Mesodermal cell (in vitro differentiated cells): ENCODE measurements around the gene CSNK1E. TPM values are rescaled to one million over a fixed set of nuclear protein-coding genes. Genes with fewer than 3 reads are reported as not detected.
"Not testable (repeated sequence)": the region's sequence is repeated elsewhere in the genome, so short reads cannot be mapped to it uniquely, and the experiment has no call there.

ENCODE experiments used
- H3K27ac ChIP-seq: 2 replicates; pipeline ENCODE4 v1.7.0; 2013; ENCODE audit warnings: mild to moderate bottlenecking, low read depth, low read length, moderate library complexity; ENCODE audit not compliant: severe bottlenecking
- H3K36me3 ChIP-seq: 2 replicates; pipeline ENCODE4 v1.7.1; 2013; ENCODE audit warnings: mild to moderate bottlenecking, low read length, moderate library complexity; ENCODE audit not compliant: control insufficient read depth, insufficient read depth
- H3K4me1 ChIP-seq: one replicate; pipeline ENCODE4 v1.7.1; 2013; ENCODE audit warnings: mild to moderate bottlenecking, low read length; ENCODE audit not compliant: insufficient read depth, control insufficient read depth, poor library complexity, severe bottlenecking
- H3K4me3 ChIP-seq: 2 replicates; pipeline ENCODE4 v1.7.0; 2013; ENCODE audit warnings: low read length, control low read depth, mild to moderate bottlenecking; ENCODE audit not compliant: insufficient read depth, poor library complexity, severe bottlenecking; ENCODE audit errors: extremely low read depth
- H3K9me3 ChIP-seq: 2 replicates; pipeline ENCODE4 v1.7.1; 2013; ENCODE audit warnings: mild to moderate bottlenecking, low read length, moderate library complexity; ENCODE audit not compliant: control insufficient read depth
- WGBS, 2 experiments: methylation state at CpG; one replicate each; pipeline ENCODE4 v1.1.5; 2013; ENCODE audit warnings: missing lambda C conversion rate in 2 of 2; ENCODE audit not compliant: insufficient coverage in 2 of 2; 5-methylcytosine and 5-hydroxymethylcytosine counted together
- polyA plus RNA-seq, 2 experiments: library from polyadenylated mRNA; stranded (reverse); fragments of 50-300 nt; gene quantifications; one replicate each; pipeline ENCODE4 v1.2.3, GENCODE V29; 2013

Gene CSNK1E
- polyA plus RNA-seq (2013, experiment 1 of 2) = 129 TPM
- polyA plus RNA-seq (2013, experiment 2 of 2) = 114 TPM

GRCh38 chr22:38317122-38317994 is at the start of gene CSNK1E:
Gene CSNK1E, minus strand, starts transcription at chr22:38317433. Its CDS starts 3,276 bp downstream, at chr22:38314157.
- WGBS, 2 experiments = 4 to 7% methylated on average over 16 to 35 of the region's 98 CpGs
- no peaks in the 10 kb centered on the region for H3K9me3 ChIP-seq
- H3K4me1 ChIP-seq = peaks cover 36% of the 10 kb centered on the region
- H3K27ac ChIP-seq = peak within 1 kb of the TSS; percentile 97
- peak within 1 kb of the TSS; percentile 83 for H3K4me3 ChIP-seq
- peaks cover 19% of the 10 kb centered on the region for H3K36me3 ChIP-seq

GRCh38 chr22:38365829-38366228 is 48.6 kb upstream of the CSNK1E start:
- not testable (repeated sequence) for H3K9me3 ChIP-seq, H3K36me3 ChIP-seq, H3K4me3 ChIP-seq, H3K27ac ChIP-seq, H3K4me1 ChIP-seq
- WGBS, 2 experiments = no CpG with 5 or more reads among the region's 3 CpGs

- H3K9me3 ChIP-seq, H3K27ac ChIP-seq, H3K4me1 ChIP-seq, H3K4me3 ChIP-seq: not testable (repeated sequence)
- WGBS, 2 experiments = 100% methylated on average over 2 of the region's 3 CpGs; no CpG with 5 or more reads in 1 of the 2 experiments
- H3K36me3 ChIP-seq = peaks cover 10% of the 10 kb centered on the region
These were observed 47.9 kb upstream of the CSNK1E start for GRCh38 chr22:38365174-38365573.

- H3K4me3 ChIP-seq, H3K9me3 ChIP-seq, H3K4me1 ChIP-seq, H3K27ac ChIP-seq: not testable (repeated sequence)
- H3K36me3 ChIP-seq = peaks cover 26% of the 10 kb centered on the region
- no CpG with 5 or more reads among the region's 2 CpGs for WGBS, 2 experiments
These were observed 43.3 kb upstream of the CSNK1E start for GRCh38 chr22:38360560-38360959.

- not testable (repeated sequence) for H3K9me3 ChIP-seq, H3K27ac ChIP-seq, H3K4me1 ChIP-seq, H3K4me3 ChIP-seq
- WGBS, 2 experiments = no CpG with 5 or more reads among the region's 1 CpG
- peaks cover 31% of the 10 kb centered on the region for H3K36me3 ChIP-seq
These were observed 42.6 kb upstream of the CSNK1E start for GRCh38 chr22:38359817-38360216.

- WGBS, 2 experiments = 91 to 92% methylated on average over 9 to 10 of the region's 10 CpGs
- not testable (repeated sequence) for H3K27ac ChIP-seq, H3K9me3 ChIP-seq, H3K4me3 ChIP-seq, H3K4me1 ChIP-seq
- H3K36me3 ChIP-seq = peaks cover 30% of the 10 kb centered on the region
These were observed 40.7 kb upstream of the CSNK1E start for GRCh38 chr22:38357971-38358370.

GRCh38 chr22:38355275-38355674 is 38.0 kb upstream of the CSNK1E start:
- Histone ChIP-seq H3K27ac (no peak overlapping the region), H3K4me3 (no peak overlapping the region), H3K36me3 (peaks cover 37% of the 10 kb centered on the region), H3K4me1 (no peaks in the 10 kb centered on the region), H3K9me3 (no peaks in the 10 kb centered on the region)
- WGBS, 2 experiments = 92 to 95% methylated on average over 11 to 13 of the region's 14 CpGs

- Histone ChIP-seq H3K36me3 (peaks cover 33% of the 10 kb centered on the region), H3K27ac (peak overlapping the region; percentile 32), H3K4me1 (no peaks in the 10 kb centered on the region), H3K9me3 (no peaks in the 10 kb centered on the region), H3K4me3 (no peak overlapping the region)
- 56 to 67% methylated on average over 3 to 10 of the region's 10 CpGs for WGBS, 2 experiments
These were observed 36.5 kb upstream of the CSNK1E start for GRCh38 chr22:38353701-38354100.

- Histone ChIP-seq H3K4me3 (no peak overlapping the region), H3K27ac (no peak overlapping the region), H3K36me3 (peaks cover 33% of the 10 kb centered on the region), H3K9me3 (no peaks in the 10 kb centered on the region), H3K4me1 (no peaks in the 10 kb centered on the region)
- WGBS, 2 experiments = 35 to 39% methylated on average over 25 to 29 of the region's 33 CpGs
These were observed 36.0 kb upstream of the CSNK1E start for GRCh38 chr22:38353142-38353629.

- Histone ChIP-seq H3K4me3 (no peak overlapping the region), H3K27ac (no peak overlapping the region), H3K36me3 (peaks cover 33% of the 10 kb centered on the region), H3K9me3 (no peaks in the 10 kb centered on the region), H3K4me1 (no peaks in the 10 kb centered on the region)
- whole genome bisulfite sequencing, 2 experiments = 92 to 97% methylated on average over 3 to 4 of the region's 4 CpGs
These were observed 35.2 kb upstream of the CSNK1E start for GRCh38 chr22:38352436-38352835.
